Panc1 (cell line): ENCODE results near the gene TBCD. TPM values are rescaled to one million over a fixed set of nuclear protein-coding genes. Genes with fewer than 3 reads are reported as not detected.
"Not testable (repeated sequence)": the region's sequence is repeated elsewhere in the genome, so short reads cannot be mapped to it uniquely, and the experiment has no call there.

ENCODE experiments used
- ATAC-seq: fragments of 200-7000 bp; cut with Tn5 transposase; 2 replicates; pipeline ENCODE4 v1.9.1; 2020; ENCODE audit warnings: mild to moderate bottlenecking, moderate library complexity
- BruUV-seq: library from RNA; stranded (reverse); fragments of 400-500 nt; replicated peaks from 2 replicates; lab custom pipeline; 2021; lab: Mats Ljungman, UMichigan
- CTCF ChIA-PET: fragments of 300-600 bp; sonication (Branson Sonifier 250); formaldehyde crosslinking; loops from one replicate; lab custom pipeline; 2022; ENCODE audit warnings: antibody characterized with exemption; lab: Charles Lee
- POLR2A ChIA-PET: fragments of 300-600 bp; sonication (Branson Sonifier 250); formaldehyde crosslinking; loops from one replicate; lab custom pipeline; 2022; ENCODE audit warnings: antibody characterized with exemption; lab: Charles Lee
- DNase-seq: peaks from one replicate; pipeline ENCODE4 v3.0.0-alpha.2; 2010; ENCODE audit warnings: low read depth, low spot score
- H3K27ac ChIP-seq: 2 replicates; pipeline ENCODE4 v1.5.1; 2011; ENCODE audit warnings: mild to moderate bottlenecking, low read length, inconsistent platforms
- H3K27me3 ChIP-seq: fragments of 200-500 bp; sonication (Bioruptor generic); 2 replicates; pipeline ENCODE4 v1.6.0; 2014; ENCODE audit warnings: low read length, inconsistent platforms; ENCODE audit not compliant: control insufficient read depth, insufficient read depth
- H3K36me3 ChIP-seq: fragments of 200-500 bp; sonication (Bioruptor generic); 2 replicates; pipeline ENCODE4 v1.5.1; 2014; ENCODE audit warnings: inconsistent platforms, mild to moderate bottlenecking, low read length, moderate library complexity; ENCODE audit not compliant: control insufficient read depth, insufficient read depth
- H3K4me1 ChIP-seq: 2 replicates; pipeline ENCODE4 v1.5.1; 2011; ENCODE audit warnings: inconsistent platforms, mild to moderate bottlenecking, low read length, moderate library complexity; ENCODE audit not compliant: control insufficient read depth, insufficient read depth
- H3K4me3 ChIP-seq, 2 experiments: 2 replicates each; pipeline ENCODE4 v1.5.1; 2011 to 2012; ENCODE audit warnings: low read depth in 2 of 2, low read length in 2 of 2, mild to moderate bottlenecking in 2 of 2, inconsistent platforms in 1 of 2, moderate library complexity in 1 of 2
- H3K9me3 ChIP-seq: fragments of 200-500 bp; sonication (Bioruptor generic); 2 replicates; pipeline ENCODE4 v1.5.1; 2014; ENCODE audit warnings: low read depth, mild to moderate bottlenecking, inconsistent platforms, low read length, moderate library complexity; ENCODE audit not compliant: control insufficient read depth, insufficient read depth
- CTCF ChIP-seq: fragments of 450-650 bp; IDR thresholded peaks from 2 replicates; pipeline ENCODE4 v1.5.1; 2017; ENCODE audit warnings: mild to moderate bottlenecking
- POLR2AphosphoS5 ChIP-seq: IDR thresholded peaks from 2 replicates; pipeline ENCODE4 v1.6.1; 2012; ENCODE audit warnings: mild to moderate bottlenecking, low read depth, low read length, moderate library complexity
- REST ChIP-seq, 2 experiments: IDR thresholded peaks; 2 replicates each; pipeline ENCODE4 v1.6.1; 2011 to 2012; ENCODE audit warnings: low read depth in 2 of 2, control low read depth in 1 of 2, low read length in 1 of 2, mild to moderate bottlenecking in 1 of 2, moderate library complexity in 1 of 2; ENCODE audit not compliant: insufficient read depth in 1 of 2
- SIN3A ChIP-seq: IDR thresholded peaks from 2 replicates; pipeline ENCODE4 v1.6.1; 2012; ENCODE audit warnings: low read depth, mild to moderate bottlenecking, low read length, moderate library complexity, borderline replicate concordance; ENCODE audit not compliant: insufficient read depth
- TCF7L2 ChIP-seq: IDR thresholded peaks from 2 replicates; pipeline ENCODE4 v1.6.1; 2011; ENCODE audit warnings: mild to moderate bottlenecking, low read depth, low read length, inconsistent platforms
- in situ Hi-C: cut with HindIII; loops from 2 replicates; pipeline ENCODE4 v1.10.0; 2016; ENCODE audit warnings: low sequenced_read_pairs, low pct_unique_long_range_greater_than_20kb
- intact Hi-C: fragments of 100-400 bp; cut with micrococcal nuclease; formaldehyde crosslinking; loops from one replicate; pipeline ENCODE4 v1.10.0; 2022; ENCODE audit not compliant: unreplicated experiment
- total RNA-seq: library from RNA; stranded (reverse); gene quantifications from one replicate; pipeline ENCODE4 v1.2.1, GENCODE V29; 2021; ENCODE audit not compliant: unreplicated experiment

Gene TBCD
- total RNA-seq, 1 experiment from 2014 or later: 186 TPM

- no peaks in the 10 kb centered on the region for H3K9me3 ChIP-seq
- no peak for ATAC-seq
- BruUV-seq: no TSS peak
- ChIA-PET CTCF (no interaction called here), POLR2A (no interaction called here)
- intact Hi-C loops: no loop called here
- H3K36me3 ChIP-seq: peaks cover 9% of the 10 kb centered on the region
- no peak for DNase-seq
- H3K27me3 ChIP-seq: no peaks in the 10 kb centered on the region
- H3K4me1 ChIP-seq: no peaks in the 10 kb centered on the region
- TF ChIP-seq SIN3A (no peak), TCF7L2 (no peak), POLR2AphosphoS5 (no peak), CTCF (no peak), REST (IDR thresholded peaks at IDR 0.05; ENCODE audit: insufficient read depth in 1 of 2, low read depth in 2 of 2, low read length in 1 of 2) (no peak)
- no peak overlapping the region for H3K27ac ChIP-seq
- H3K4me3 ChIP-seq: no peak overlapping the region
- in situ Hi-C loops: no loop called here
These were observed 31.6 kb downstream of the TBCD start for GRCh38 chr17:82783498-82783897.

GRCh38 chr17:82785581-82785980 lies 33.7 kb downstream of the TBCD start:
- H3K9me3 ChIP-seq, POLR2A ChIA-PET, DNase-seq, CTCF ChIA-PET, H3K27me3 ChIP-seq, H3K4me1 ChIP-seq, intact Hi-C loops, BruUV-seq, H3K27ac ChIP-seq, H3K4me3 ChIP-seq, ATAC-seq, H3K36me3 ChIP-seq, in situ Hi-C loops: not testable (repeated sequence)

- peaks cover 9% of the 10 kb centered on the region for H3K36me3 ChIP-seq
- H3K27ac ChIP-seq: no peak overlapping the region
- TF ChIP-seq SIN3A (no peak), REST (IDR thresholded peaks at IDR 0.05; ENCODE audit: insufficient read depth in 1 of 2, low read depth in 2 of 2, low read length in 1 of 2) (no peak), TCF7L2 (no peak), POLR2AphosphoS5 (no peak), CTCF (no peak)
- DNase-seq (no peak), ATAC-seq (no peak)
- H3K4me3 ChIP-seq: no peak overlapping the region
- H3K4me1 ChIP-seq: no peaks in the 10 kb centered on the region
- H3K9me3 ChIP-seq: no peaks in the 10 kb centered on the region
- H3K27me3 ChIP-seq: no peaks in the 10 kb centered on the region
- ChIA-PET POLR2A (no interaction called here), CTCF (no interaction called here)
- in situ Hi-C loops: no loop called here
- no TSS peak for BruUV-seq
- intact Hi-C loops: no loop called here
These were observed 34.6 kb downstream of the TBCD start for GRCh38 chr17:82786427-82786826.
